GM20431 (cell line): ENCODE results near the gene ALKBH3.

ENCODE experiments used
- in situ Hi-C: fragments of 300-500 bp; cut with MseI, MboI; formaldehyde crosslinking; loops from one replicate; pipeline ENCODE4 v1.15.0; 2020; ENCODE audit warnings: low sequenced_read_pairs; ENCODE audit not compliant: unreplicated experiment

The ALKBH3 gene

GRCh38 chr11:43892851-43893250, 12.2 kb downstream of the ALKBH3 start:
- in situ Hi-C loops: no loop called here

GRCh38 chr11:43894546-43894945, 13.9 kb downstream of the ALKBH3 start:
- in situ Hi-C loops: no loop called here

DNA sequence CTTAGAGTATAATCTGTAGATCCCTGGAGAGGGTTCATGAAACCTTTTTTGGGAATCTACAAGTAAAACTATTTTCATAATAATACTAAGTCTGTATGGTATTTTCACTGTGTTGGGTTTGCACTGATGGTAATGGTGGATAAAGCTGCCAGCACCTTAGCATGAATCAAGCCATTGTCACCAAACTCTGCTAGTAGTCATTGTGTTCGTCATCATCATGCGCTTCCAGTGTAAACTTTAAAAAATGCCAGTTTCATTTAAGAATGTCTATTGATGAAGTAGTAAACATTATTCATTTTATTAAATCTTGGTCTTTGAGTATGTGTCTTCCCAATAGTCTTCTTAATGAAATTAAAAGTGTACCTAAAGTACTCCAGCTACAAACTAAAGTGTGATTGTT, 15.0 kb downstream of the ALKBH3 start:
- in situ Hi-C loops: no loop called here

- in situ Hi-C loops: no loop called here
Measured at GRCh38 chr11:43898574-43898973, 17.9 kb downstream of the ALKBH3 start.

GRCh38 chr11:43899094-43899493, 18.5 kb downstream of the ALKBH3 start:
- in situ Hi-C loops: no loop called here

DNA sequence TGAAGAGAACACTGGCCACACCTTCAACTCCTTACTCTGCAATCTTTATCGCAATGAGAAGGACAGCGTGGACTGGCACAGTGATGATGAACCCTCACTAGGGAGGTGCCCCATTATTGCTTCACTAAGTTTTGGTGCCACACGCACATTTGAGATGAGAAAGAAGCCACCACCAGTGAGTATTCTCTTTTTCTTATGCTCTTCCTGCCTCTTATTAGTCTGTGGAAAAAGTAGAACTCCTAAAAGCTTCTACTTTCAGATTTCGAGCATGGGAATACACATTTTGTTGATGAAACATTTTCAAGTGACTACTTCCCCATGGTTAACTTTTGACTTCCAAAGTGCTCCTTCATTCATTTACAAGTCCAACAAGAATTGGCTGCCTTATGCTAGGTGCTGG, 20.9 kb downstream of the ALKBH3 start:
- in situ Hi-C loops: no loop called here

DNA sequence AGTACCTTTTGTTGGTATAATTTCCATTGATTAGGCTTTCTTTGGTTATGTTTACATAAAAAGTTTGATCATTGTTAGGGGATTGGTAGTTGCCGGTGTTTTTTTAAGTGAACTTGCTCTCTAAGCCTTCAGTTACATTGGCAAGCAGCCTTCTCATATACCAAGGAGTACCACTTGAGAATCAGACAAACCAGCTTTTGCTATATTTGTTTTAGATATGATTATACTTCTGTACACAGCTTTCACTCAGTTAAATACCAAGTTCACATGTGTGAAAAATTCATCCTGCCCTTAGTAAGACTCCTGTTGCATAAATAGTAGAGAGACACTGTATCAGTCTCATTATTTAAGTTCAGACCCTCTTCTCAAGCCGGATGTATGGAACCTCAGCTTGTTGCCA, 22.4 kb downstream of the ALKBH3 start:
- in situ Hi-C loops: no loop called here

DNA sequence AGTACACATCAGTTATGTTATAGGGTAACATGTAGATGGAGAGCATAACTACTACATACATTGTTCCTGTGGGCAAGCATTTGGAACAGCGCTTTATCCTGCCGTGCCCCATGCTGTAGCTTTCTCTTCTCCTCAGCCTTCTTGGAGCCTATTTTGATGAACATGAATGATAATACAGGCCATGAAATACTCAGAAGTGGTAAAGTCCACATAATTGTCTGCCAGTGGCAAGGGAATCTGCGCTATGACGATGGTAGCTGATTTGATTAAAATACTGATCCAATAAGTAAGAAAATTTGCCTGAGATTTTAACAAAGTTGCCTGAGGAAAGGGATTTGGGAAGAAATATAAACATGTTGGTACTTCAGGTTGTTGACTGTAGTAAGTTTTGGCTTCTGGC, 23.3 kb downstream of the ALKBH3 start:
- in situ Hi-C loops: no loop called here

GRCh38 chr11:43904742-43905535, 24.3 kb downstream of the ALKBH3 start:
- in situ Hi-C loops: no loop called here

DNA sequence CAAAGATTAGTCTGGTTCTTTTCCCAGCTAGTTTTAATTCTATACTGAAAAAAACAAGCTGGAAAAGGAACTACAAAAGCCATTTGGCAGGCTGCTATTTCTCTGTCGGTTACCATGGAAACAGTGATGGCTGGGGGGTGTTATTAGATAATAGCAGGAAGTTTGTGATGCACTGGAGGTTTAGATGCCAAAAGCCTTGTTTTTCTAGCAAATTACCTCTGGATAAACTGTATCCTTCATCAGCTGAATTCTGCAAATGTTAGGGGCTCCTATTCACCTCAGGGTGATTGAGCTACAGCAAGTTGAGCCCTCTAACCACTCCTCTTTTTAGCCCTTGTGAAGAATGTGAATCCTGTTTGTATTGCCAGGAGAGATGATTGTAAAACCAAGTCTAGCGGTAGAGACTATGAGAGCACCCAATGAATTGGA, 25.2 kb downstream of the ALKBH3 start:
- in situ Hi-C loops: no loop called here

GRCh38 chr11:43907028-43907975, 26.7 kb downstream of the ALKBH3 start:
- in situ Hi-C loops: no loop called here

DNA sequence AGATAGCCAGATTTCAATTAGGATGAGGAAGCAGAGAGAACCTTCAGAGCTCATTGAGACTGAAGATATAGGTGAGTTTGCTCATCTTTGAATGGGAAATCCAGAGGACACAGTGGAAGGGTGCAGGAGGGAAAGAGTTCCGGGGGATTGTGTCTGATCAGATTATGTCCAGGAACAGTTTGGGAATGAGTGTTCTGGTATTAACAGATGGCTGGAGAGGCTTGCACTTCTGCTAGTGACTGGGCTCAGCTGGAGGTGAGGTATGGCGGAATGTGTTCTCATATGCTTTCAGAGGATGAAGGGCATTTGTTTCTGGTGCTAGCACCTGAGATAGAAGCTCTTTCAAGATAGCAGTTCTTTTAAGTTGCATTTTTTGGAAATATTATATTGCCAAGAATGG, 27.6 kb downstream of the ALKBH3 start:
- in situ Hi-C loops: no loop called here

DNA sequence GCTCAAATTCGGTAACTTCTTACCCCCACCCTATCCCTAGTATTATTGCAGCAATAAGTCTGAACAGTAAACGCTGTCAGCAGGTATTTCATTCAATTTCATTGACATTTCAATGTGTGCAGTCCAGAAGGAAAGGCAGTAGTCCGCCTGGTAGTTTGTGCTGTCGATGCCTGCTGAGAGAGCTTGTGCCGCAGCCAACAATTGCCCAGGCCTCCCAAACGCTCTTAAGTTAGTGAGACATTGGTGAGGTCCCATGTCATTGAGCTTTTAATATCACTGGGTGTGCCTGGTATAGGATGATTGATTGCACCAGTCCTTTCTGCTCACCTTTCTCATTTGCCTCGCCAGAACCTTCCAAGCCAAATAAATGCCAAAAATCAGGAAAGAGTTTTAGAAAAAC, 28.1 kb downstream of the ALKBH3 start:
- in situ Hi-C loops: no loop called here

DNA sequence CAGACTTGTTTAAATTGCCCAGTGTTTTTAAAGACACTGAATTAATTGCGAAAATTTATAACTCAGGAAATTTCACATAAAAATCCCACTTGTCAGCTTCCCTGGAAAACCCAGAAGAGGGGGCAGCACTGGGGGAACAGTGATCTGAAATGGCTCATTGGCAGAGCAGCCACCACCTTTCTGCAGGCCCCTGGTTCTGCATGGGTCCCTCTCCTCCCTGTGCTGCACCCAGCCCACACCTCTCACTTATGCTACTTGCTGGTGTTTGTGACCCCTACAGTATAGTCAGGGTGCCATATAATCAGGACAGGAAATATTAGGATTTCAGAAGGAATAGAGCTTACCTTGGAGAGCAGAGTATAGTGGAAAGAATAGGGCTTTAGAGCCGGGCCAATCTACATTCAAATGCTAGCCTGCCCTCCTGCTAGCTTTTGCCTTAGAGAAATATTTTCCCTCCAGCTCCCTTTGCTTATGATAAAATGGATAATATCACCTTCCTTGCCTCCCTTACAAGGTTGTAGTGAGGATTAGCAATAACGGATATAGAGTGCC, 33.3 kb downstream of the ALKBH3 start:
- in situ Hi-C loops: no loop called here

GRCh38 chr11:43914466-43914865, 33.8 kb downstream of the ALKBH3 start:
- in situ Hi-C loops: no loop called here

DNA sequence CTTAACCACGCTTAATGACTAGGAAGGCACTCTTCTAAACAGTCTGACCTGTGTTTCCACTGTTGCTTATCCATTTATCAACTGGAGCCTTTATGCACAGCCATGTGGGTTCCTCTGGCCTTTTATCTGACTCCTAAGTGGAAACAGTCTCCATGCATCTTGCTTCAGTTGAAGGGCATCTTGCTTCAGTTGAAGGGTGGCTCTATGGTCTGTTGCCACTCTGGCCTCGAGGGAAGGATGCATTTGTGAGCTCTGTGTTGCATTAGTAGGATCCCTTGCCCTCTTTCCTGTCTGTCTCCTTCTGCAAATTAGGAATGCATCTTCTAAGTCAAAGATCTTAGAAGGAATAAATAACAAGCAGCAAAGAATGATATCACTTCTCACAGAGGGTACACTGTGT, 36.0 kb downstream of the ALKBH3 start:
- in situ Hi-C loops: no loop called here

DNA sequence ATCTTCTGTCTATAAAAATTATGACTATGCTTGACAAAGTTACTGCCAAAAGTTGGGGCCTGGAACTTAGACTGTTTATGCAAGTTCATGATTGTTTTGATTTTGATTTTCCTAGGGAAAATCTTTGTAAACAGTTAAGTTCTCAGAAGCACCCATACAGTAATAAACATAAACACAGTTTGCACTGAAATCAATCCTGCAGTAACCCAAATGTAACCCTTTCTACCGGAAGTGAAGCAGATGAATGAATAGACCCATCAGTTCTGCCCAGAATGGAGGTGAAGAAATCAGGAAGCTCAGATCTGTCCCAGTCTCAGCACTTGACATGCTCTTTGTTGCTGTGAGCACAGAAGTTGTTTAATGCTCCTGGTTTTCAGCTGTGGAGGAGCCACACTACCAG, 37.2 kb downstream of the ALKBH3 start:
- in situ Hi-C loops: no loop called here

GRCh38 chr11:43918662-43919061, 38.0 kb downstream of the ALKBH3 start:
- in situ Hi-C loops: no loop called here

- in situ Hi-C loops: no loop called here
Measured at GRCh38 chr11:43919852-43920597, 39.4 kb downstream of the ALKBH3 start.
